Measurements from ENCODE around the gene PLEKHA7. TPM values are rescaled to one million over a fixed set of nuclear protein-coding genes. Genes with fewer than 3 reads are reported as not detected.

PLEKHA7 gene
- total and polyA plus RNA-seq, 2 donors from 2014 or later: 24.4 to 65.7 TPM

DNA sequence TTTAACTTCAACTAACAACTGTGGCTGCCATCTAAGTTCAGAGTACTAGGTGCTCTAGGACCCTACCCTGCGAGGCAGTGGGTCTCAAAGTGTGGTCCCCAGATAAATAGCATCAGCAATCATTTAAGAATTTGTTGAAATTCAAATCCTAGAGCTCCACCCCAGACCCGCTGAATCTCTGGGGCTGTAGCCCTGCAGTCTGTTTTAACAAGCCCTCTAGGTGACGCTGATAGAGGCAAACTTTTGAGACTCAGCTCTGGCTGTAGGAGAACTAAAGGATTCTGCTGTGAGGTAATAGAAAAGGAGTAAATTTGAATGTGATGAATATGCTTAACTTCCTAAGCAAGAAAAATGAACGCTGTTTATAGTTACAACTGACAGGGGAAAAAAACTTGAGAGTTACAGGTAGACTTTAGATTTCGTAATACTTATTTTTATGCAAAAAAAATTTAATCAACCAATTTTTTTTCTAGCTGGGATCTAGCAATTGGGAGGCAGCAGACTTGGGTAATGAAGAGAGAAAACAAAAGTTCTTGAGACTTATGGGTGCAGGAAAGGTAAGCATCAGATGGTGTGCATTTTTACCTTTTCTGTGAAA lies 270.0 kb downstream of the PLEKHA7 start:
- no peak overlapping the region for H3K27ac ChIP-seq (ENCODE audit: low read depth in 2 of 2, low read length in 2 of 2)
- peaks cover 0 to 11% (median 0%) of the 10 kb centered on the region in 3 donors for H3K4me1 ChIP-seq (ENCODE audit: control insufficient read depth in 2 of 3, insufficient read depth in 2 of 3, low read depth in 1 of 3, low read length in 3 of 3)
- H3K36me3 ChIP-seq (ENCODE audit: control insufficient read depth in 2 of 3, insufficient read depth in 3 of 3, low read length in 3 of 3): peaks cover 3 to 15% (median 12%) of the 10 kb centered on the region in 3 donors
- FAIRE-seq: no peak
- H3K9me3 ChIP-seq (ENCODE audit: control insufficient read depth in 2 of 3, insufficient read depth in 1 of 3, low read length in 3 of 3): no peaks in the 10 kb centered on the region
- intact Hi-C loops (cut with DNase I): no loop called here
- TF ChIP-seq, protein P1, sequence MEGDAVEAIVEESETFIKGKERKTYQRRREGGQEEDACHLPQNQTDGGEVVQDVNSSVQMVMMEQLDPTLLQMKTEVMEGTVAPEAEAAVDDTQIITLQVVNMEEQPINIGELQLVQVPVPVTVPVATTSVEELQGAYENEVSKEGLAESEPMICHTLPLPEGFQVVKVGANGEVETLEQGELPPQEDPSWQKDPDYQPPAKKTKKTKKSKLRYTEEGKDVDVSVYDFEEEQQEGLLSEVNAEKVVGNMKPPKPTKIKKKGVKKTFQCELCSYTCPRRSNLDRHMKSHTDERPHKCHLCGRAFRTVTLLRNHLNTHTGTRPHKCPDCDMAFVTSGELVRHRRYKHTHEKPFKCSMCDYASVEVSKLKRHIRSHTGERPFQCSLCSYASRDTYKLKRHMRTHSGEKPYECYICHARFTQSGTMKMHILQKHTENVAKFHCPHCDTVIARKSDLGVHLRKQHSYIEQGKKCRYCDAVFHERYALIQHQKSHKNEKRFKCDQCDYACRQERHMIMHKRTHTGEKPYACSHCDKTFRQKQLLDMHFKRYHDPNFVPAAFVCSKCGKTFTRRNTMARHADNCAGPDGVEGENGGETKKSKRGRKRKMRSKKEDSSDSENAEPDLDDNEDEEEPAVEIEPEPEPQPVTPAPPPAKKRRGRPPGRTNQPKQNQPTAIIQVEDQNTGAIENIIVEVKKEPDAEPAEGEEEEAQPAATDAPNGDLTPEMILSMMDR (IDR thresholded peaks at IDR 0.05; ENCODE audit: borderline replicate concordance, extremely low read depth, insufficient read depth): no peak
- no peak overlapping the region for H3K9ac ChIP-seq (ENCODE audit: low read length in 3 of 3)
- H3K4me3 ChIP-seq (ENCODE audit: low read length in 3 of 3): no peak overlapping the region
- DNase-seq: no peak
- no peaks in the 10 kb centered on the region for H3K27me3 ChIP-seq (ENCODE audit: control insufficient read depth, insufficient read depth, low read length)

DNA sequence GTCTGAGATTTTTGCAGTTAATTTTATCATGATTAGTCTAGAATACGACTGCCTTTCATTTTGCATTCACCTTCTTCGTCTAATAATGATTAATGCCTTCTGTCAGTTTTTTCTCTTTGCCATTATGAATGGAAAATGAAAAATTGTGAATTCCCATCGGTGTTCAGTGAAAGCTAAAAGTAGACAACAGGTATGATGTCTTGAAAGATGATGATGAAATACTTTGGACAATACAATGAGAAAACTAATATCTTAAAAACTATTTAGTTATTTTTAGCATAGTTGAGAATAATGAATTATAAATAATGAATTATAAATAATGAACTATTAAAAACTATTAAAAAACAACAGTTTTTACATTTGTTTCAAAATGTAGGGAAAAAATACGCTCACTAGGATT lies 270.7 kb downstream of the PLEKHA7 start:
- intact Hi-C loops (cut with DNase I): no loop called here
- H3K36me3 ChIP-seq (ENCODE audit: control insufficient read depth in 2 of 3, insufficient read depth in 3 of 3, low read length in 3 of 3): peaks cover 3 to 12% (median 8%) of the 10 kb centered on the region in 3 donors
- no peaks in the 10 kb centered on the region for H3K9me3 ChIP-seq (ENCODE audit: control insufficient read depth in 2 of 3, insufficient read depth in 1 of 3, low read length in 3 of 3)
- FAIRE-seq (peak; percentile 6), DNase-seq (no peak)
- no peaks in the 10 kb centered on the region for H3K27me3 ChIP-seq (ENCODE audit: control insufficient read depth, insufficient read depth, low read length)
- no peak overlapping the region for H3K27ac ChIP-seq (ENCODE audit: low read depth in 2 of 2, low read length in 2 of 2)
- H3K4me3 ChIP-seq (ENCODE audit: low read length in 3 of 3): no peak overlapping the region
- H3K4me1 ChIP-seq (ENCODE audit: control insufficient read depth in 2 of 3, insufficient read depth in 2 of 3, low read depth in 1 of 3, low read length in 3 of 3): peaks cover 0 to 11% (median 0%) of the 10 kb centered on the region in 3 donors
- TF ChIP-seq, protein P1 (IDR thresholded peaks at IDR 0.05; ENCODE audit: borderline replicate concordance, extremely low read depth, insufficient read depth): no peak
- H3K9ac ChIP-seq (ENCODE audit: low read length in 3 of 3): no peak overlapping the region

DNA sequence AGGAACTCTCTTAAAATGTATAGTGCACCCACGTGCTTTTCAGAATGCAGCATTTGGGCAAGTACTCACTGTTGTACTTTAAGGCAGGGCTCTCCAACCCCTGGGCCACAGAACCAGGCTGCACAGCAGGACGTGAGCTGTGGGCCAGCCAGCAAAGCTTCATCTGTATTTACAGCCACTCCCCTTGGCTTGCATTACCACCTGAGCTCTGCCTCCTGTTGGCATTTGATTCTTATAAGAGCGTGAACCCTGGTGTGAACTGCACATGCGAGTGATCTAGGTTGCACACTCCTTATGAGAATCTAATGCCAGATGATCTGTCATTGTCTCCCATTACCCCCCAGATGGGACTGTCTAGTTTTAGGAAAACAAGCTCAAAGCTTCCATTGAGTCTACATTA lies 272.7 kb downstream of the PLEKHA7 start:
- FAIRE-seq (no peak), DNase-seq (no peak)
- Histone ChIP-seq H3K9ac (ENCODE audit: low read length in 3 of 3) (no peak overlapping the region), H3K9me3 (ENCODE audit: control insufficient read depth in 2 of 3, insufficient read depth in 1 of 3, low read length in 3 of 3) (no peaks in the 10 kb centered on the region), H3K27ac (ENCODE audit: low read depth in 2 of 2, low read length in 2 of 2) (no peak overlapping the region), H3K4me1 (ENCODE audit: control insufficient read depth in 2 of 3, insufficient read depth in 2 of 3, low read depth in 1 of 3, low read length in 3 of 3) (peaks cover 0 to 11% (median 0%) of the 10 kb centered on the region in 3 donors), H3K36me3 (ENCODE audit: control insufficient read depth in 2 of 3, insufficient read depth in 3 of 3, low read length in 3 of 3) (peaks cover 3 to 4% (median 3%) of the 10 kb centered on the region in 3 donors), H3K4me3 (ENCODE audit: low read length in 3 of 3) (no peak overlapping the region), H3K27me3 (ENCODE audit: control insufficient read depth, insufficient read depth, low read length) (no peaks in the 10 kb centered on the region)
- TF ChIP-seq, protein P1 (IDR thresholded peaks at IDR 0.05; ENCODE audit: borderline replicate concordance, extremely low read depth, insufficient read depth): no peak
- intact Hi-C loops (cut with DNase I): no loop called here
